Trophoblast cell (in vitro differentiated cells and primary cell): ENCODE results near the gene LSM12.

ENCODE experiments used
- DNase-seq, 2 donors: peaks; one replicate each; pipeline ENCODE4 v3.0.0-alpha.2; 2016
- H2AFZ ChIP-seq: 2 replicates; pipeline ENCODE4 v1.6.1; 2013; ENCODE audit warnings: low read length, moderate library complexity, mild to moderate bottlenecking; ENCODE audit not compliant: insufficient read depth, poor library complexity
- H2AK5ac ChIP-seq: 2 replicates; pipeline ENCODE4 v1.6.1; 2013; ENCODE audit warnings: mild to moderate bottlenecking, low read length
- H2BK120ac ChIP-seq: 2 replicates; pipeline ENCODE4 v1.6.1; 2013; ENCODE audit warnings: low read length, mild to moderate bottlenecking, moderate library complexity; ENCODE audit not compliant: insufficient read depth, poor library complexity
- H2BK12ac ChIP-seq: 2 replicates; pipeline ENCODE4 v1.6.1; 2013; ENCODE audit warnings: mild to moderate bottlenecking, low read length, moderate library complexity
- H2BK5ac ChIP-seq: 2 replicates; pipeline ENCODE4 v1.6.1; 2013; ENCODE audit warnings: low read length, low read depth, moderate library complexity, mild to moderate bottlenecking; ENCODE audit not compliant: poor library complexity
- H3K14ac ChIP-seq: 2 replicates; pipeline ENCODE4 v1.6.1; 2013; ENCODE audit warnings: mild to moderate bottlenecking, low read length
- H3K18ac ChIP-seq: 2 replicates; pipeline ENCODE4 v1.6.1; 2013; ENCODE audit warnings: mild to moderate bottlenecking, low read length
- H3K23ac ChIP-seq: 2 replicates; pipeline ENCODE4 v1.6.1; 2013; ENCODE audit warnings: low read length
- H3K27ac ChIP-seq: 2 replicates; pipeline ENCODE4 v1.5.1; 2013; ENCODE audit warnings: low read depth, mild to moderate bottlenecking, inconsistent platforms, low read length, moderate library complexity
- H3K27me3 ChIP-seq: 2 replicates; pipeline ENCODE4 v1.6.1; 2013; ENCODE audit warnings: inconsistent platforms, mild to moderate bottlenecking, low read length, moderate library complexity; ENCODE audit not compliant: insufficient read depth
- H3K36me3 ChIP-seq, 2 experiments: 1 replicate in 1 of 2; 2 replicates in 1 of 2; pipeline ENCODE4 v1.6.1; 2013; ENCODE audit warnings: low read length in 2 of 2, mild to moderate bottlenecking in 2 of 2, moderate library complexity in 1 of 2; ENCODE audit not compliant: insufficient read depth in 2 of 2, control insufficient read depth in 1 of 2
- H3K4ac ChIP-seq: 2 replicates; pipeline ENCODE4 v1.6.1; 2013; ENCODE audit warnings: low read depth, mild to moderate bottlenecking, low read length, moderate library complexity
- H3K4me1 ChIP-seq, 2 experiments: 1 replicate in 1 of 2; 2 replicates in 1 of 2; pipeline ENCODE4 v1.6.1; 2013; ENCODE audit warnings: low read length in 2 of 2, mild to moderate bottlenecking in 2 of 2, moderate library complexity in 1 of 2; ENCODE audit not compliant: insufficient read depth in 2 of 2, control insufficient read depth in 1 of 2
- H3K4me2 ChIP-seq: 2 replicates; pipeline ENCODE4 v1.6.1; 2013; ENCODE audit warnings: inconsistent platforms, mild to moderate bottlenecking, low read length, moderate library complexity
- H3K4me3 ChIP-seq: 2 replicates; pipeline ENCODE4 v1.5.1; 2013; ENCODE audit warnings: mild to moderate bottlenecking, low read depth, low read length, inconsistent platforms
- H3K79me1 ChIP-seq: one replicate; pipeline ENCODE4 v1.6.1; 2013; ENCODE audit warnings: low read length
- H3K79me2 ChIP-seq: 2 replicates; pipeline ENCODE4 v1.6.1; 2013; ENCODE audit warnings: low read length, mild to moderate bottlenecking; ENCODE audit not compliant: control insufficient read depth, insufficient read depth, poor library complexity
- H3K9ac ChIP-seq: 2 replicates; pipeline ENCODE4 v1.6.1; 2013; ENCODE audit warnings: mild to moderate bottlenecking, low read length
- H3K9me3 ChIP-seq: 2 replicates; pipeline ENCODE4 v1.6.1; 2013; ENCODE audit warnings: low read depth, mild to moderate bottlenecking, control low read depth, inconsistent platforms, low read length; ENCODE audit not compliant: insufficient read depth
- H4K12ac ChIP-seq: 2 replicates; pipeline ENCODE4 v1.6.1; 2013; ENCODE audit warnings: low read depth, mild to moderate bottlenecking, low read length, moderate library complexity
- H4K8ac ChIP-seq: 2 replicates; pipeline ENCODE4 v1.6.1; 2013; ENCODE audit warnings: low read depth, mild to moderate bottlenecking, low read length, moderate library complexity
- H4K91ac ChIP-seq: one replicate; pipeline ENCODE4 v1.6.1; 2013; ENCODE audit warnings: low read depth, mild to moderate bottlenecking, low read length, moderate library complexity
- WGBS: extraction: QIAGEN DNeasy Blood & Tissue Kit; methylation state at CpG from one replicate; pipeline ENCODE4 v1.1.7; 2013; ENCODE audit warnings: missing lambda C conversion rate; ENCODE audit not compliant: insufficient read length, insufficient coverage; ENCODE audit errors: extremely low coverage; 5-methylcytosine and 5-hydroxymethylcytosine counted together

The LSM12 gene

DNA sequence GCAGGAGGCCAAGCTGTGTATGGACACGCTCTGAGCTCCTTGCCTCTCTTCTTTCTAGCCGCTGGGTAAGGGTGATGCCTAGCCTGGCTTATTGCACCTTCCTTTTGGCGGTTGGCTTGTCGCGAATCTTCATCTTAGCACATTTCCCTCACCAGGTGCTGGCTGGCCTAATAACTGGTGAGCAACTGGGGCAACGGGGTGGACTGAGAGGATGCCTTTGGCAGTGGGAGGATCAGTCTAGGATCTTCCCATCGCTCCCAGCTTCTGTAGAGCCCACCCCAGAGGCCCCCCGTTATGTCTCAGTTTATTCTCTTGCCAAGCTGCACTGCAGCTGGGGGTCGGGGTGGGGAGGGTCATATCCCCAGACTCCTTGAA is 8.4 kb upstream of the LSM12 start:
- Histone ChIP-seq H3K9me3 (no peaks in the 10 kb centered on the region), H3K4me2 (no peak overlapping the region), H3K27ac (no peak overlapping the region), H3K4ac (no peak overlapping the region), H3K27me3 (no peaks in the 10 kb centered on the region), H3K4me3 (no peak overlapping the region), H2BK12ac (no peak overlapping the region), H4K91ac (no peak overlapping the region), H2AFZ (no peak overlapping the region), H3K36me3 (peaks cover 48 to 54% of the 10 kb centered on the region in 2 experiments), H2AK5ac (no peak overlapping the region), H2BK5ac (no peak overlapping the region), H2BK120ac (no peak overlapping the region), H3K9ac (no peak overlapping the region), H4K8ac (no peak overlapping the region), H3K79me1 (peaks cover 9% of the 10 kb centered on the region), H3K4me1 (peaks cover 4 to 6% of the 10 kb centered on the region in 2 experiments), H3K14ac (no peak overlapping the region), H3K79me2 (peaks cover 3% of the 10 kb centered on the region), H4K12ac (no peak overlapping the region), H3K18ac (no peak overlapping the region), H3K23ac (no peak overlapping the region)
- WGBS: no CpG with 5 or more reads among the region's 9 CpGs
- no peak for DNase-seq

DNA sequence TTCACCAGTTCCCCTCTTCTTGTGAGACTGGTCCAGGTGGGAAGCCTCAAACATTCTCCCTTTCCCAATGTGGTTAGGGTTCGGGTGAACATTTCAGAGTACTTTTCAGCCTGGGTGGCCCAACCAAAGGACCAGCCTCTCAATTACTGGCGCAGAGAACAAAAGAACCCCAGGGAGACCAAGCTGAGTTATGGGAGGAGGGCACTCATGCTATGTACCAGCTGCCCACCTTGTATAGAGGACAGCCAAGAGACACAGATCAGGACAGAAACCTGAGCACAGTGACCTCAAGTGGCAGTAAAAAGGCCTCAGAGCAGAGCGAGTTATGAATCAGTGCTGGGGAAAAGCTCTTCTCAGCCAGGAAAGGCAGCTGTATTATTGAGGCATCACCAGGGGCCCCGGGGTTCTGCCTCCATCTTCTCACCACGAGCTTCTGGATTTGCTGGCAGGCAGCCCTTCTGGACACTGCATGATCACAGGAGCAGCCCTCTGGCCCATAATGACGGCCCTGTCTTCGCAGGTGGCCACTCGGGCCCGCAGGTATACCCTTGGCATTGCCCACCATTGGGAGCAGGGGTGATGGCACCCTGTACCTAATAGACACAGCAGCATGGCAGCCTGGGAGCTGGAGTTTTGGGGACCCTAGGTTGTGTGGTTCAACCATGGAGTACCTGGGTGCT is 7.9 kb upstream of the LSM12 start:
- H4K8ac ChIP-seq: no peak overlapping the region
- no peak overlapping the region for H3K9ac ChIP-seq
- H2BK120ac ChIP-seq: no peak overlapping the region
- no peak overlapping the region for H2AK5ac ChIP-seq
- no peak overlapping the region for H3K4ac ChIP-seq
- peaks cover 3% of the 10 kb centered on the region for H3K79me2 ChIP-seq
- H3K36me3 ChIP-seq: peaks cover 45 to 52% of the 10 kb centered on the region in 2 experiments
- H2BK12ac ChIP-seq: no peak overlapping the region
- no peaks in the 10 kb centered on the region for H3K9me3 ChIP-seq
- no peak for DNase-seq
- H2AFZ ChIP-seq: no peak overlapping the region
- no peak overlapping the region for H4K12ac ChIP-seq
- no CpG with 5 or more reads among the region's 9 CpGs for WGBS
- H2BK5ac ChIP-seq: no peak overlapping the region
- H3K4me3 ChIP-seq: no peak overlapping the region
- H3K18ac ChIP-seq: no peak overlapping the region
- H3K79me1 ChIP-seq: peaks cover 9% of the 10 kb centered on the region
- no peak overlapping the region for H3K27ac ChIP-seq
- no peak overlapping the region for H3K14ac ChIP-seq
- peaks cover 4 to 6% of the 10 kb centered on the region in 2 experiments for H3K4me1 ChIP-seq
- H4K91ac ChIP-seq: no peak overlapping the region
- H3K4me2 ChIP-seq: no peak overlapping the region
- H3K27me3 ChIP-seq: no peaks in the 10 kb centered on the region
- H3K23ac ChIP-seq: no peak overlapping the region

DNA sequence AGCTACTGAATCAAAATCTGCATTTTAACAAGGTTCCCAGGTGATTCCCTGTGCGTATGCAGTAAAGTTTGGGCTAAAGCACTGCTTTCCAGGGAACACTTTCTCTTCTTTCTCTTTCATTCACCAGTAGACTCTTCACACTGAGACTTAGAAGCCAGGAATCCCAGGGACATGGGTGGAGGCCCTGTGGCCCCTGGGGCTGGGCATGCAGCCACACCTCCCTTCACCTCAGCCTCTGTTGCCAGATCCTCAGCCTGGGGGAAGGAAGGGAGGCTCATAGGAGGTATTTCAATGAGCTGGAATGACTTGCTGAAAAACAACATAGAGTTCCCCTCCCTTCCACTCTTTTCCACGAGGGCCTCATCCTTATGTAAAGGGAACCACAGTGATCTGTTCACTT is 5.3 kb upstream of the LSM12 start:
- Histone ChIP-seq H3K27me3 (no peaks in the 10 kb centered on the region), H3K9ac (no peak overlapping the region), H3K79me1 (peaks cover 9% of the 10 kb centered on the region), H4K8ac (peak overlapping the region; percentile 27), H3K4me2 (peak overlapping the region; percentile 52), H2AFZ (peak overlapping the region; percentile 46), H3K9me3 (no peaks in the 10 kb centered on the region), H3K18ac (no peak overlapping the region), H2BK120ac (peak overlapping the region; percentile 25), H2AK5ac (peak overlapping the region; percentile 65), H3K27ac (peak overlapping the region; percentile 57), H3K14ac (peak overlapping the region; percentile 28), H2BK12ac (peak overlapping the region; percentile 68), H3K4ac (peak overlapping the region; percentile 31), H3K79me2 (peaks cover 3% of the 10 kb centered on the region), H3K23ac (no peak overlapping the region), H2BK5ac (peak overlapping the region; percentile 21), H3K4me1 (peaks cover 4 to 6% of the 10 kb centered on the region in 2 experiments), H3K36me3 (peaks cover 26 to 28% of the 10 kb centered on the region in 2 experiments), H4K91ac (no peak overlapping the region), H4K12ac (no peak overlapping the region), H3K4me3 (no peak overlapping the region)
- DNase-seq: peak; percentile 63 to 72
- WGBS: no CpG with 5 or more reads among the region's 2 CpGs

DNA sequence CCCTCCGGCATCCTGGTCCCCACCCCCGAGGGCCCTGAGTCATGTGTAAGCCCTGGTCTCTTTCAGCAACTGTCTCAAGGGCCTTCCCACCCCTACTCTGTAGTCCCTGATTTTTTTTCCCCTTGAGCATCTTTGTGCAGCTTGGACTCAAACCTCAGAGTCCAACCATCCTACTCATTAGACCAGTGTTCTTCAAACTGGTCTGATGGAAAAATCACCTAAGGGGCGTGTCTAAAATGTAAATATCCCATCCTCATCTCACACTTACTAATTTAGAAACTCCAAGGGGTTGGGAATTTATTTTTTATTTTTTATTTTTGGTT is 4.7 kb upstream of the LSM12 start:
- peak overlapping the region; percentile 18 for H3K4ac ChIP-seq
- peak overlapping the region; percentile 8 for H2AK5ac ChIP-seq
- H3K36me3 ChIP-seq: peaks cover 20 to 24% of the 10 kb centered on the region in 2 experiments
- peak overlapping the region; percentile 83 for H3K14ac ChIP-seq
- DNase-seq: no peak
- H3K79me1 ChIP-seq: peaks cover 12% of the 10 kb centered on the region
- no peaks in the 10 kb centered on the region for H3K9me3 ChIP-seq
- H2BK120ac ChIP-seq: peak overlapping the region; percentile 60
- H4K91ac ChIP-seq: peak overlapping the region; percentile 94
- H3K4me2 ChIP-seq: peak overlapping the region; percentile 65
- H3K9ac ChIP-seq: peak overlapping the region; percentile 90
- peak overlapping the region; percentile 97 for H4K8ac ChIP-seq
- H3K18ac ChIP-seq: peak overlapping the region; percentile 84
- peak overlapping the region; percentile 46 for H2AFZ ChIP-seq
- peaks cover 4 to 6% of the 10 kb centered on the region in 2 experiments for H3K4me1 ChIP-seq
- no CpG with 5 or more reads among the region's 3 CpGs for WGBS
- peak overlapping the region; percentile 91 for H3K27ac ChIP-seq
- H3K4me3 ChIP-seq: peak overlapping the region; percentile 70
- H3K27me3 ChIP-seq: no peaks in the 10 kb centered on the region
- H2BK5ac ChIP-seq: peak overlapping the region; percentile 68
- H2BK12ac ChIP-seq: peak overlapping the region; percentile 34
- H3K79me2 ChIP-seq: peaks cover 6% of the 10 kb centered on the region
- H3K23ac ChIP-seq: no peak overlapping the region
- H4K12ac ChIP-seq: peak overlapping the region; percentile 80
